Measurements from ENCODE around the gene ART1. TPM values are rescaled to one million over a fixed set of nuclear protein-coding genes. Genes with fewer than 3 reads are reported as not detected.

Gene ART1
- total and polyA plus RNA-seq, 2 donors (not counting 3 experiments of a cell fraction or from before 2014, with no cell fraction given), result not detected

DNA sequence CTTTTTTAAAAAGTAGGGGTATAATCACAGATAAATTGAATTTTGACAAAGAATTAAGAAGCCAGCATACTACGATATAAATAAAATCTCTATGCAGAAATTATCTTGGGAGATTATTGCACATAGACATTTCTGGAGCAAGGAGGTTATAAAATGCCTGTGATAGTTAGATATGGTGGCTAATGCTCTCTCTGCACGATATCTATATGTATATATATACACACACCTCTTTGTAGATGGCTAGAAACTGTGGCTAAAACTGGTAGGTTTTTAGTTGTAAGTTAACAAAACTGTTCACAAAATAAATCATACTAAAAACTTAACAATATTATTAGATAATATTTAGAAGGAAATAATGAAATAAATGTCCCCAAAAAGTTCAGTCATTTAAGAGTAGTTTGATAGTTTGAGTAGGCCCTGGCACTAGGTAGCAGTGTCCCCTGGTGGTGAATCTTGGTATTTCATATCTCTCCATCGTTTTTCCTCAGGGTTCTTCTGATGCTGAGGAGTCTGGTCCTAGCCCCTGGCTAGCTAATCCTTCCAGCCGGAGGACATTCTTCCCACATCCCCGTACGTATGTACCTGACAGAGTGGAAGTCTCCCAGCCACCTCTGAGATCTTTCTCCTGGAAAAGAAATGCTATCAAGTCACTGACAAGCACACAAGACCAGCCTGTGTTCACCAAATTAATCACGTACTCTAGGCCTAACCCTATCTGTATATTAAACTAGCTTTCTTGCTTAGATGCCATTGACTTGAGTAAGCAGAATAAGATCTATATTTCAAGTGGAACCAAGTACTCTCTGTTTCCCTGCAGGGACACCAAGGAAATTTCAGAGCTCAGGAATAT, 35.3 kb upstream of the ART1 start:
- POLR2A ChIA-PET, result no interaction called here

DNA sequence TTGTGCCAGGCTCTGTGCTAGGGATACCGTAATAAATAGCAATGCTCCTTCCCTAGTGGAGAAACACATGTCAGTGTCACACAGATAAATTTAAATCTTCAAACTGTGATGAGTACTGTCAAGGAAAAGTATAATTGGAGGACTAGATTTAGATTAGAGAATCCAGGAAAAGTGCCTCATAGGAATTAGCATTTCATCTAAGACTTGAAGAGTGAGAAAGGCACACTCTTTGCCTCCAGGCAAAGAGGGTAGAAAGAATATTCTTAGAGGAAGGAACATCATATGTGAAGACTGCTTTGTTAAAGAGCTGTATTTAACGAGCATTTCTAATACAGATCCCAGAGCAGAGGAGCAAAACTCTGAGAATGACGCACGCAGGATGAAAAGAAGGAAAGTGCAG, 34.1 kb upstream of the ART1 start:
- TF ChIP-seq, protein P1, sequence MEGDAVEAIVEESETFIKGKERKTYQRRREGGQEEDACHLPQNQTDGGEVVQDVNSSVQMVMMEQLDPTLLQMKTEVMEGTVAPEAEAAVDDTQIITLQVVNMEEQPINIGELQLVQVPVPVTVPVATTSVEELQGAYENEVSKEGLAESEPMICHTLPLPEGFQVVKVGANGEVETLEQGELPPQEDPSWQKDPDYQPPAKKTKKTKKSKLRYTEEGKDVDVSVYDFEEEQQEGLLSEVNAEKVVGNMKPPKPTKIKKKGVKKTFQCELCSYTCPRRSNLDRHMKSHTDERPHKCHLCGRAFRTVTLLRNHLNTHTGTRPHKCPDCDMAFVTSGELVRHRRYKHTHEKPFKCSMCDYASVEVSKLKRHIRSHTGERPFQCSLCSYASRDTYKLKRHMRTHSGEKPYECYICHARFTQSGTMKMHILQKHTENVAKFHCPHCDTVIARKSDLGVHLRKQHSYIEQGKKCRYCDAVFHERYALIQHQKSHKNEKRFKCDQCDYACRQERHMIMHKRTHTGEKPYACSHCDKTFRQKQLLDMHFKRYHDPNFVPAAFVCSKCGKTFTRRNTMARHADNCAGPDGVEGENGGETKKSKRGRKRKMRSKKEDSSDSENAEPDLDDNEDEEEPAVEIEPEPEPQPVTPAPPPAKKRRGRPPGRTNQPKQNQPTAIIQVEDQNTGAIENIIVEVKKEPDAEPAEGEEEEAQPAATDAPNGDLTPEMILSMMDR (IDR thresholded peaks at IDR 0.05; ENCODE audit: extremely low read depth in 1 of 2, insufficient read depth in 1 of 2, low read depth in 1 of 2, low read length in 2 of 2), result no peak
- TF ChIP-seq GATA2 (IDR thresholded peaks at IDR 0.05; ENCODE audit: insufficient read depth, insufficient read length, low read depth, low read length) (no peak), FOS (IDR thresholded peaks at IDR 0.05; ENCODE audit: borderline replicate concordance, insufficient read depth, low read length) (no peak), MYC (IDR thresholded peaks at IDR 0.05; ENCODE audit: low read depth, low read length) (no peak), EZH2 (IDR thresholded peaks at IDR 0.05; ENCODE audit: borderline replicate concordance, low read depth, low read length, severe bottlenecking) (no peak), POLR2AphosphoS5 (IDR thresholded peaks at IDR 0.05; ENCODE audit: insufficient read depth, low read depth, low read length) (no peak), JUN (IDR thresholded peaks at IDR 0.05; ENCODE audit: borderline replicate concordance, insufficient read depth, insufficient read length, low read depth) (no peak), POLR2A (IDR thresholded peaks at IDR 0.05; ENCODE audit: low read depth, low read length) (no peak)
- TF ChIP-seq, protein P2, sequence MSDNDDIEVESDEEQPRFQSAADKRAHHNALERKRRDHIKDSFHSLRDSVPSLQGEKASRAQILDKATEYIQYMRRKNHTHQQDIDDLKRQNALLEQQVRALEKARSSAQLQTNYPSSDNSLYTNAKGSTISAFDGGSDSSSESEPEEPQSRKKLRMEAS (IDR thresholded peaks at IDR 0.05; ENCODE audit: insufficient read depth, insufficient read length), result no peak
- Histone ChIP-seq H3K36me3 (ENCODE audit: control insufficient read depth in 2 of 2, extremely low read depth in 1 of 2, insufficient read depth in 2 of 2, low read length in 2 of 2) (no peaks in the 10 kb centered on the region), H3K4me3 (replicated peaks in 1 of 3; ENCODE audit: insufficient read depth in 1 of 3, low read depth in 1 of 3, low read length in 3 of 3) (no peak overlapping the region), H3K27ac (ENCODE audit: insufficient read depth, low read depth, low read length) (no peak overlapping the region), H4K20me1 (replicated peaks; ENCODE audit: control insufficient read depth, extremely low read depth, insufficient read depth, low read length) (no peaks in the 10 kb centered on the region), H3K79me2 (ENCODE audit: control insufficient read depth, insufficient read depth, low read length) (no peaks in the 10 kb centered on the region), H3K9me1 (replicated peaks; ENCODE audit: control insufficient read depth, extremely low read depth, insufficient read depth, low read length) (no peaks in the 10 kb centered on the region), H3K9me3 (replicated peaks; ENCODE audit: control insufficient read depth, insufficient read depth, low read length) (no peaks in the 10 kb centered on the region), H3K9ac (replicated peaks; ENCODE audit: extremely low read depth, insufficient read depth, low read length) (no peak overlapping the region), H3K27me3 (ENCODE audit: control insufficient read depth in 2 of 2, insufficient read depth in 2 of 2, low read length in 2 of 2) (no peaks in the 10 kb centered on the region), H3K4me2 (ENCODE audit: insufficient read depth, low read length) (no peak overlapping the region), H3K4me1 (ENCODE audit: control insufficient read depth, extremely low read depth, insufficient read depth, low read length) (no peaks in the 10 kb centered on the region), H2AFZ (ENCODE audit: low read depth, low read length) (no peak overlapping the region)
- no peak for FAIRE-seq
- BruUV-seq (replicated peaks), result no TSS peak
- intact Hi-C loops (cut with micrococcal nuclease) (no loop called here), dilution Hi-C loops (cut with MboI; ENCODE audit: extremely low pct_ligation_motif_present, low sequenced_read_pairs) (no loop called here)
- ChIA-PET CTCF (interaction anchor here (2.0 kb wide), 1 partner anchor 16 kb away, joined by 5 read pairs; no protein-coding TSS in a partner anchor), POLR2A (no interaction called here)
- DNase-seq (ENCODE audit: low read depth, low spot score), result no peak

More for the DNA sequence above, 35.3 kb upstream of the ART1 start:
- no peak overlapping the region for H3K27ac ChIP-seq (ENCODE audit: insufficient read depth, low read depth, low read length)
- H3K27me3 ChIP-seq (ENCODE audit: control insufficient read depth in 2 of 2, insufficient read depth in 2 of 2, low read length in 2 of 2), result no peaks in the 10 kb centered on the region
- H3K79me2 ChIP-seq (ENCODE audit: control insufficient read depth, insufficient read depth, low read length), result no peaks in the 10 kb centered on the region
- TF ChIP-seq POLR2A (IDR thresholded peaks at IDR 0.05; ENCODE audit: low read depth, low read length), result no peak
- TF ChIP-seq, protein P1 (IDR thresholded peaks at IDR 0.05; ENCODE audit: extremely low read depth in 1 of 2, insufficient read depth in 1 of 2, low read depth in 1 of 2, low read length in 2 of 2), result peak; percentile 67 to 75
- no peaks in the 10 kb centered on the region for H4K20me1 ChIP-seq (replicated peaks; ENCODE audit: control insufficient read depth, extremely low read depth, insufficient read depth, low read length)
- CTCF ChIA-PET, result interaction anchor here (0.9 to 2.0 kb wide), 5 partner anchors 9 to 156 kb away, joined by 3 to 5 read pairs (median 3); no protein-coding TSS in a partner anchor
- BruUV-seq (replicated peaks), result no TSS peak
- no peak overlapping the region for H3K4me2 ChIP-seq (ENCODE audit: insufficient read depth, low read length)
- no peak overlapping the region for H3K9ac ChIP-seq (replicated peaks; ENCODE audit: extremely low read depth, insufficient read depth, low read length)
- H3K9me3 ChIP-seq (replicated peaks; ENCODE audit: control insufficient read depth, insufficient read depth, low read length), result no peaks in the 10 kb centered on the region
- intact Hi-C loops (cut with micrococcal nuclease) (loop anchor here (1.0 to 10.0 kb wide), 2 partner anchors 125 to 155 kb away; no protein-coding TSS in a partner anchor), dilution Hi-C loops (cut with MboI; ENCODE audit: extremely low pct_ligation_motif_present, low sequenced_read_pairs) (no loop called here)
- no peaks in the 10 kb centered on the region for H3K9me1 ChIP-seq (replicated peaks; ENCODE audit: control insufficient read depth, extremely low read depth, insufficient read depth, low read length)
- peak; percentile 61 for DNase-seq (ENCODE audit: low read depth, low spot score)
- FAIRE-seq, result peak; percentile 55
- no peak overlapping the region for H3K4me3 ChIP-seq (replicated peaks in 1 of 3; ENCODE audit: insufficient read depth in 1 of 3, low read depth in 1 of 3, low read length in 3 of 3)
- no peak overlapping the region for H2AFZ ChIP-seq (ENCODE audit: low read depth, low read length)
- H3K4me1 ChIP-seq (ENCODE audit: control insufficient read depth, extremely low read depth, insufficient read depth, low read length), result no peaks in the 10 kb centered on the region
- H3K36me3 ChIP-seq (ENCODE audit: control insufficient read depth in 2 of 2, extremely low read depth in 1 of 2, insufficient read depth in 2 of 2, low read length in 2 of 2), result no peaks in the 10 kb centered on the region

Measured in endothelial cell of umbilical vein (primary cell).